Endothelial cell of umbilical vein (primary cell): Measurements from ENCODE around the gene RET. TPM values are rescaled to one million over a fixed set of nuclear protein-coding genes. Genes with fewer than 3 reads are reported as not detected.

Experiments
- BruUV-seq: library from RNA; stranded (reverse); fragments of 400-500 nt; replicated peaks from 2 replicates; lab custom pipeline; 2021; lab: Mats Ljungman, UMichigan
- CTCF ChIA-PET: fragments of 300-600, 350-600 bp; sonication (Branson Sonifier 250); formaldehyde crosslinking; loops from one replicate; lab custom pipeline; 2021; ENCODE audit warnings: antibody characterized with exemption, inconsistent platforms; lab: Charles Lee
- POLR2A ChIA-PET: fragments of 300-600, 350-600 bp; sonication (Branson Sonifier 250); formaldehyde crosslinking; loops from one replicate; lab custom pipeline; 2021; ENCODE audit warnings: antibody characterized with exemption, inconsistent platforms; lab: Charles Lee
- DNase-seq: peaks from one replicate; pipeline ENCODE4 v3.0.0-alpha.2; 2011; ENCODE audit warnings: low read depth, low spot score
- FAIRE-seq: peaks from 2 replicates; lab custom pipeline; 2011; peaks lifted over from hg19 to GRCh38; lab: Jason Lieb, UNC
- H2AFZ ChIP-seq: 2 replicates; pipeline ENCODE4 v1.6.0; 2012; ENCODE audit warnings: low read depth, low read length, control low read depth, inconsistent platforms
- H3K27ac ChIP-seq: 2 replicates; pipeline ENCODE4 v1.5.1; 2011; ENCODE audit warnings: low read depth, mild to moderate bottlenecking, control low read depth, low read length, moderate library complexity; ENCODE audit not compliant: insufficient read depth
- H3K27me3 ChIP-seq, 2 experiments: 2 replicates each; pipeline versions ENCODE4 v1.6.0 to v1.6.1; 2011; ENCODE audit warnings: low read length in 2 of 2, mixed read lengths in 1 of 2; ENCODE audit not compliant: control insufficient read depth in 2 of 2, insufficient read depth in 2 of 2
- H3K36me3 ChIP-seq, 2 experiments: 2 replicates in 1 of 2; 3 replicates in 1 of 2; pipeline ENCODE4 v1.5.1; 2011; ENCODE audit warnings: low read length in 2 of 2, mild to moderate bottlenecking in 1 of 2, moderate library complexity in 1 of 2; ENCODE audit not compliant: control insufficient read depth in 2 of 2, insufficient read depth in 2 of 2; ENCODE audit errors: extremely low read depth in 1 of 2
- H3K4me1 ChIP-seq: 3 replicates; pipeline ENCODE4 v1.5.1; 2011; ENCODE audit warnings: mild to moderate bottlenecking, low read length; ENCODE audit not compliant: control insufficient read depth, insufficient read depth; ENCODE audit errors: extremely low read depth
- H3K4me2 ChIP-seq: 2 replicates; pipeline ENCODE4 v1.6.1; 2011; ENCODE audit warnings: low read length, control low read depth, mixed read lengths; ENCODE audit not compliant: insufficient read depth
- H3K4me3 ChIP-seq, 3 experiments: fragments of 200-600 bp in 1 of 3; sonication (generic), shearing (Covaris generic) in 1 of 3; replicated peaks in 1 of 3; 2 replicates each; pipeline ENCODE4 v1.5.1; 2011 to 2016; ENCODE audit warnings: control low read depth in 3 of 3, low read length in 3 of 3, mild to moderate bottlenecking in 2 of 3, inconsistent platforms in 1 of 3, low read depth in 1 of 3, moderate library complexity in 1 of 3; ENCODE audit not compliant: insufficient read depth in 1 of 3
- H3K79me2 ChIP-seq: 2 replicates; pipeline ENCODE4 v1.6.0; 2012; ENCODE audit warnings: low read length, inconsistent platforms; ENCODE audit not compliant: control insufficient read depth, insufficient read depth
- H3K9ac ChIP-seq: replicated peaks from 2 replicates; pipeline ENCODE3; 2011; ENCODE audit warnings: low read length, control low read depth; ENCODE audit not compliant: insufficient read depth; ENCODE audit errors: extremely low read depth
- H3K9me1 ChIP-seq: replicated peaks from 3 replicates; pipeline ENCODE4 v1.6.0; 2011; ENCODE audit warnings: mild to moderate bottlenecking, low read length; ENCODE audit not compliant: control insufficient read depth, insufficient read depth; ENCODE audit errors: extremely low read depth
- H3K9me3 ChIP-seq: replicated peaks from 2 replicates; pipeline ENCODE4 v1.5.1; 2012; ENCODE audit warnings: low read length, inconsistent platforms; ENCODE audit not compliant: control insufficient read depth, insufficient read depth
- H4K20me1 ChIP-seq: replicated peaks from 2 replicates; pipeline ENCODE3; 2011; ENCODE audit warnings: mild to moderate bottlenecking, low read length; ENCODE audit not compliant: control insufficient read depth, insufficient read depth; ENCODE audit errors: extremely low read depth
- EZH2 ChIP-seq: IDR thresholded peaks from 2 replicates; pipeline ENCODE4 v1.6.1; 2012; ENCODE audit warnings: borderline replicate concordance, low read depth, mild to moderate bottlenecking, moderate library complexity, low read length, inconsistent platforms; ENCODE audit not compliant: severe bottlenecking
- FOS ChIP-seq: IDR thresholded peaks from 2 replicates; pipeline ENCODE4 v1.6.1; 2011; ENCODE audit warnings: mild to moderate bottlenecking, low read length, moderate library complexity, borderline replicate concordance; ENCODE audit not compliant: insufficient read depth
- GATA2 ChIP-seq: IDR thresholded peaks from 2 replicates; pipeline ENCODE4 v1.7.0; 2011; ENCODE audit warnings: low read depth, mild to moderate bottlenecking, moderate library complexity, mixed read lengths, low read length; ENCODE audit not compliant: insufficient read length, insufficient read depth
- JUN ChIP-seq: IDR thresholded peaks from 2 replicates; pipeline ENCODE4 v1.6.1; 2011; ENCODE audit warnings: borderline replicate concordance, low read depth; ENCODE audit not compliant: insufficient read length, insufficient read depth
- MYC ChIP-seq: IDR thresholded peaks from one replicate; pipeline ENCODE4 v1.6.1; 2011; ENCODE audit warnings: mild to moderate bottlenecking, low read depth, low read length
- POLR2A ChIP-seq: IDR thresholded peaks from 2 replicates; pipeline ENCODE4 v1.6.1; 2012; ENCODE audit warnings: low read depth, mild to moderate bottlenecking, control low read depth, low read length
- POLR2AphosphoS5 ChIP-seq: IDR thresholded peaks from 2 replicates; pipeline ENCODE4 v1.6.1; 2012; ENCODE audit warnings: low read depth, mild to moderate bottlenecking, control low read depth, low read length, moderate library complexity; ENCODE audit not compliant: insufficient read depth
- dilution Hi-C: fragments of 300-500 bp; cut with MboI; formaldehyde crosslinking; loops from one replicate; pipeline ENCODE4 v1.15.0; 2019; ENCODE audit warnings: low sequenced_read_pairs; ENCODE audit not compliant: extremely low pct_ligation_motif_present
- intact Hi-C: fragments of 100-400 bp; cut with micrococcal nuclease; formaldehyde crosslinking; loops from one replicate; pipeline ENCODE4 v1.10.0; 2022
- polyA plus RNA-seq, 4 experiments: library from polyadenylated mRNA; depleted of rRNA in 3 of 4; stranded (reverse) in 3 of 4; unstranded in 1 of 4; fragments of >200 nt; gene quantifications; 2 replicates each; pipeline versions ENCODE4 v1.2.1 to v1.2.3, GENCODE V29; 2011 to 2012; ENCODE audit warnings: missing spikeins in 1 of 4
- total RNA-seq: library from RNA; stranded (reverse); gene quantifications from 2 replicates; pipeline ENCODE4 v1.2.3, GENCODE V29; 2021
- TF ChIP-seq, protein P1 (sequence below), 2 donors: IDR thresholded peaks; 1 replicate in 1 of 2; 2 replicates in 1 of 2; pipeline ENCODE4 v1.5.1; 2011; ENCODE audit warnings: low read length in 2 of 2, mild to moderate bottlenecking in 2 of 2, moderate library complexity in 2 of 2, control low read depth in 1 of 2, inconsistent platforms in 1 of 2, low read depth in 1 of 2; ENCODE audit not compliant: insufficient read depth in 1 of 2; ENCODE audit errors: extremely low read depth in 1 of 2
- TF ChIP-seq, protein P2 (sequence below): IDR thresholded peaks from 2 replicates; pipeline ENCODE4 v1.6.1; 2011; ENCODE audit not compliant: insufficient read depth, insufficient read length

The RET gene
- total and polyA plus RNA-seq, 2 donors (not counting 3 experiments of a cell fraction or from before 2014, with no cell fraction given): 0.04 to 0.22 TPM

DNA sequence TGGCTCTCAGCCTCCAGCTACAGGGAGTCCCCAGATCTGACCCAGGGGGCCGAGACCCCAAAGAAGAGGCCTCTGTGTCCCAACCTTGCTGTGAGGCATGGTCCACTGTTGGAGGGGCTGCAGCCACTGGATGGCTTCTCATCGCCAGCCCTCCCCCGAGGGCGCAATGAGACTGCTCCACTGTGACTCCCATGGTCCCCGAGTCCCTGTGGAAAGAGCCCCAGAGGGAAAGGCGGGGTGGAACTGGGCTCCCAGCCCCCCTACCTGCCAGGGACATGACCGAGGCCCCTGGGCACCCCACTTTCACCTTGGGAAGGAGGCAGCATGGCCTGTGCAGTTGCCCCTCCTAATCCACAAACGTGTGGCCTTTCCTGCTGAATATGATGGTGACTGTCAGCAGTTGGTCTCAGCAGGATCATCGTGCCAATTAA, 33.5 kb upstream of the RET start:
- Histone ChIP-seq H3K9me1 (no peaks in the 10 kb centered on the region), H3K36me3 (no peaks in the 10 kb centered on the region), H3K4me2 (no peak overlapping the region), H2AFZ (no peak overlapping the region), H3K4me3 (no peak overlapping the region), H3K27me3 (no peaks in the 10 kb centered on the region), H3K27ac (no peak overlapping the region), H3K79me2 (no peaks in the 10 kb centered on the region), H3K4me1 (no peaks in the 10 kb centered on the region), H3K9ac (no peak overlapping the region), H4K20me1 (no peaks in the 10 kb centered on the region), H3K9me3 (no peaks in the 10 kb centered on the region)
- DNase-seq (no peak), FAIRE-seq (no peak)
- ChIA-PET POLR2A (no interaction called here), CTCF (no interaction called here)
- intact Hi-C loops: no loop called here
- dilution Hi-C loops: no loop called here
- BruUV-seq: no TSS peak
- TF ChIP-seq, protein P1, sequence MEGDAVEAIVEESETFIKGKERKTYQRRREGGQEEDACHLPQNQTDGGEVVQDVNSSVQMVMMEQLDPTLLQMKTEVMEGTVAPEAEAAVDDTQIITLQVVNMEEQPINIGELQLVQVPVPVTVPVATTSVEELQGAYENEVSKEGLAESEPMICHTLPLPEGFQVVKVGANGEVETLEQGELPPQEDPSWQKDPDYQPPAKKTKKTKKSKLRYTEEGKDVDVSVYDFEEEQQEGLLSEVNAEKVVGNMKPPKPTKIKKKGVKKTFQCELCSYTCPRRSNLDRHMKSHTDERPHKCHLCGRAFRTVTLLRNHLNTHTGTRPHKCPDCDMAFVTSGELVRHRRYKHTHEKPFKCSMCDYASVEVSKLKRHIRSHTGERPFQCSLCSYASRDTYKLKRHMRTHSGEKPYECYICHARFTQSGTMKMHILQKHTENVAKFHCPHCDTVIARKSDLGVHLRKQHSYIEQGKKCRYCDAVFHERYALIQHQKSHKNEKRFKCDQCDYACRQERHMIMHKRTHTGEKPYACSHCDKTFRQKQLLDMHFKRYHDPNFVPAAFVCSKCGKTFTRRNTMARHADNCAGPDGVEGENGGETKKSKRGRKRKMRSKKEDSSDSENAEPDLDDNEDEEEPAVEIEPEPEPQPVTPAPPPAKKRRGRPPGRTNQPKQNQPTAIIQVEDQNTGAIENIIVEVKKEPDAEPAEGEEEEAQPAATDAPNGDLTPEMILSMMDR (IDR thresholded peaks at IDR 0.05; ENCODE audit: extremely low read depth in 1 of 2, insufficient read depth in 1 of 2, low read depth in 1 of 2, low read length in 2 of 2): no peak
- TF ChIP-seq POLR2A (no peak), MYC (no peak), EZH2 (no peak), GATA2 (no peak), POLR2AphosphoS5 (no peak), FOS (no peak), JUN (no peak)
- TF ChIP-seq, protein P2, sequence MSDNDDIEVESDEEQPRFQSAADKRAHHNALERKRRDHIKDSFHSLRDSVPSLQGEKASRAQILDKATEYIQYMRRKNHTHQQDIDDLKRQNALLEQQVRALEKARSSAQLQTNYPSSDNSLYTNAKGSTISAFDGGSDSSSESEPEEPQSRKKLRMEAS: no peak
